ENCODE results near the gene LTBP3. TPM values are rescaled to one million over a fixed set of nuclear protein-coding genes. Genes with fewer than 3 reads are reported as not detected.

Gene LTBP3
- total RNA-seq, 1 donor = 47.3 TPM

DNA sequence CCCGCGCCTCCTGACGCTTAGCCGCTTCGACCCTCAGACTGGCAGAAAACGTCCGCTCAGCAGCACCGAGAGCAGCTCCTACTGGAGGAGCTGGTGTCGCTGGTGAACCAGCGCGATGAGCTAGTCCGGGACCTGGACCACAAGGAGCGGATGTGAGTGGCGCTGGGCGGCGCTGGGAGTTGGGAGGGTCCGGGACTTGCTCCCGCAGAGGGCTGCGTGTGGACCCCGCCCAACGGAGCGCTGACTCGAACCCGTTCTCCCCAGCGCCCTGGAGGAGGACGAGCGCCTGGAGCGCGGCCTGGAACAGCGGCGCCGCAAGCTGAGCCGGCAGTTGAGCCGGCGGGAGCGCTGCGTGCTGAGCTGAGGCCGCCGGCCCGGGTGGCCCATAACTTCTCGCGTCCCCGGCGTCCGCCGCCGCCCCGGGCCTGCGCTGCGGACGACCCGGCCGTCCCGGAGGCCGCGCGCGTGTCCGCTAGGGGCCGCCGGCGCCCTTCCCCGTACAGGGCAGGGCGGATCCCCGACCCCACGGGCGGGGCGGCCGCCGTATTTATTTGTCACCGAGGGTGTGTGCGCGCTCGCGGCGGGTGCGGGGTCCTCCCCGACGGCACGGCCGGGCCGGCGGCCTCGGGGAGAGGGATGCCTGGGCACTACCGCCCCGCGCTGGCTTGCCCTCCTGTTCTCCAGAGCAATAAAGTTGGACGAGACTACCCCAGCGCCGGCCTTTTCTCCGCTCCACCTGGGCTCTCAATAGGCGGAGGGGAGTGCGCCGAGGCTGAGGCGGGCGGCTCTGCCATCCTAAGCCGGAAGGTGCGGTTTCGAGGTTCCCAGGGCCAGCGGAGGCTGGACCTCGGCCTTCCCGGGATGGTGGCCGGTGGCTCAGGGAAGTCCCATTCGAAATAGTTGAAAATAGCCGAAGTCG lies 34.0 kb upstream of the LTBP3 start:
- H3K4me3 ChIP-seq (ENCODE audit: low read depth, low read length) = no peak overlapping the region
- TF ChIP-seq, protein P1, sequence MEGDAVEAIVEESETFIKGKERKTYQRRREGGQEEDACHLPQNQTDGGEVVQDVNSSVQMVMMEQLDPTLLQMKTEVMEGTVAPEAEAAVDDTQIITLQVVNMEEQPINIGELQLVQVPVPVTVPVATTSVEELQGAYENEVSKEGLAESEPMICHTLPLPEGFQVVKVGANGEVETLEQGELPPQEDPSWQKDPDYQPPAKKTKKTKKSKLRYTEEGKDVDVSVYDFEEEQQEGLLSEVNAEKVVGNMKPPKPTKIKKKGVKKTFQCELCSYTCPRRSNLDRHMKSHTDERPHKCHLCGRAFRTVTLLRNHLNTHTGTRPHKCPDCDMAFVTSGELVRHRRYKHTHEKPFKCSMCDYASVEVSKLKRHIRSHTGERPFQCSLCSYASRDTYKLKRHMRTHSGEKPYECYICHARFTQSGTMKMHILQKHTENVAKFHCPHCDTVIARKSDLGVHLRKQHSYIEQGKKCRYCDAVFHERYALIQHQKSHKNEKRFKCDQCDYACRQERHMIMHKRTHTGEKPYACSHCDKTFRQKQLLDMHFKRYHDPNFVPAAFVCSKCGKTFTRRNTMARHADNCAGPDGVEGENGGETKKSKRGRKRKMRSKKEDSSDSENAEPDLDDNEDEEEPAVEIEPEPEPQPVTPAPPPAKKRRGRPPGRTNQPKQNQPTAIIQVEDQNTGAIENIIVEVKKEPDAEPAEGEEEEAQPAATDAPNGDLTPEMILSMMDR (IDR thresholded peaks at IDR 0.05; ENCODE audit: insufficient read depth, low read length) = no peak
- DNase-seq (ENCODE audit: low read depth) = no peak

DNA sequence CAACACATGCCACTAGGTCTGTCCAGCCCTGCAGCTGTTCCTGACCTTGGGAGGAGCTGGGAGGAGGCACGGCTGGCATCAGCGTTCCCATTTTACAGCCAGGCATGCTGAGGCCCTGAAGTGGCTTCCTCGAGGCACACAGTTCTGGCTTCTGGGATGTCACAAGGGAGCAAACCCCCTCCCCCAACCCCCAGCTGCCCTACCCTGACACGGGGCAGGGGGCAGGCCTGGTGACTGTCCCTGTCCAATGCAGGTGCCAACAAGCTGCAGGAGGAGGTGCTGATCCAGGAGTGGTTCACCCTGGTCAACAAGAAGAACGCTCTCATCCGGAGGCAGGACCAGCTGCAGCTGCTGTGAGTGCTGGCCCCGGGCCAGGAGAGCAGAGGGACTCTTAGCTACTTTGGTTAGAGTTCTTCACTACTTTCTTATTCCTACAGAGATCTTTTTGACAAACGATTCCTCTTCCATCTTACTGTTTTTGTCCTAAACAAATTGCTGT lies 32.1 kb upstream of the LTBP3 start:
- TF ChIP-seq, protein P1 (IDR thresholded peaks at IDR 0.05; ENCODE audit: insufficient read depth, low read length) = no peak
- no peak for DNase-seq (ENCODE audit: low read depth)
- no peak overlapping the region for H3K4me3 ChIP-seq (ENCODE audit: low read depth, low read length)

GRCh38 chr11:65589444-65590239 lies 31.5 kb upstream of the LTBP3 start:
- DNase-seq (ENCODE audit: low read depth) = no peak
- H3K4me3 ChIP-seq (ENCODE audit: low read depth, low read length) = no peak overlapping the region
- TF ChIP-seq, protein P1 (IDR thresholded peaks at IDR 0.05; ENCODE audit: insufficient read depth, low read length) = no peak

- H3K4me3 ChIP-seq (ENCODE audit: low read depth, low read length) = no peak overlapping the region
- TF ChIP-seq, protein P1 (IDR thresholded peaks at IDR 0.05; ENCODE audit: insufficient read depth, low read length) = peak; percentile 50
- DNase-seq (ENCODE audit: low read depth) = peak; percentile 43
Observed at GRCh38 chr11:65588199-65589054, 30.3 kb upstream of the LTBP3 start.

DNA sequence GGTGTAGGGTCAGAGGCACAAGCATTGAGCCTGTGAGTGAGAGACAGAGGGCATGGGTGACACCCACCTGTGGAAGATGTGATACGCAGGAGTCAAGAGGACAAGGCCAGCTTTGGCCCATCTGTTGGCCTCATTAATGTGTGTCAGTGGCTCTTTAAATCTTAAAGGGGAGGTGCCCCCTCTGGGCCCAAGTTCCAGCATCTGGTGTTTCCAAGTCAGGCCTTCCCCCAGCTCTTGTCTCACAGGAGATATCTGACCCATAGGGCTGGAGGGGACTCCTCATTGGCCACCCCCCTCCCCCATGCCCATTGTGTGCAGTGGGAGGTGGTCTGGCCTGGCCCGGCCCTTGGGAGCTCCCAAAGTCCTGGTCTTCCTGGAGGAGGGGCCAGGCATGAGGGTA lies 28.5 kb upstream of the LTBP3 start:
- no peak overlapping the region for H3K4me3 ChIP-seq (ENCODE audit: low read depth, low read length)
- TF ChIP-seq, protein P1 (IDR thresholded peaks at IDR 0.05; ENCODE audit: insufficient read depth, low read length) = no peak
- DNase-seq (ENCODE audit: low read depth) = peak; percentile 69

DNA sequence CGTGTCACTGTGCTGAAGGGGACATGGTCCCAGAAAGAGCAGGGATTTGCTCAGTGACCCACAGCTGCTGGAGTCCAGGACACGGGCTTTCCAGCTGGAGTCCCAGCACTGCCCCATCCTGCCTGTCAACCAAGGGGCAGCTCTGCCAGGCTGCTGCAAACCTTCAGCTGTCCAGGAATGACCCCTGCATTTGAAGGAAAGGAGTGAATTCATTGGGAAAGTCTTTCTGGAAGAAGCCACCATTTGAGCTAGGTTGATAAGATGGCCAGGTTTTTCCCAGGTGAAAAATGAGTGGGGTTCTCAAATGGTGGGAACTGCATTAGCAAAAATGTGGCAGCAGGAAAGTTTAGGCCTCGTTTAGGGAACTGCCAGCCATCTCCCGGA lies 28.1 kb upstream of the LTBP3 start:
- TF ChIP-seq, protein P1 (IDR thresholded peaks at IDR 0.05; ENCODE audit: insufficient read depth, low read length) = no peak
- H3K4me3 ChIP-seq (ENCODE audit: low read depth, low read length) = no peak overlapping the region
- DNase-seq (ENCODE audit: low read depth) = no peak
